GM18517 (cell line): ENCODE data around the gene CCDC85B.

Source experiments
- ATAC-seq: cut with Tn5 transposase; IDR thresholded peaks from one replicate; pipeline ENCODE4 v1.9.1; 2021; ENCODE audit warnings: mild to moderate bottlenecking, moderate library complexity; ENCODE audit not compliant: unreplicated experiment

CCDC85B gene

GRCh38 chr11:65903715-65904114 is 13.2 kb downstream of the CCDC85B start:
- ATAC-seq = no peak

GRCh38 chr11:65906602-65907001 is 16.1 kb downstream of the CCDC85B start:
- ATAC-seq = no peak

- no peak for ATAC-seq
These were observed 17.4 kb downstream of the CCDC85B start for GRCh38 chr11:65907878-65908277.

GRCh38 chr11:65911682-65912568 is 21.5 kb downstream of the CCDC85B start:
- no peak for ATAC-seq

- ATAC-seq = no peak
These were observed 22.4 kb downstream of the CCDC85B start for GRCh38 chr11:65912845-65913244.

GRCh38 chr11:65915101-65915820 is 24.8 kb downstream of the CCDC85B start:
- ATAC-seq = no peak

- ATAC-seq = no peak
These were observed 25.4 kb downstream of the CCDC85B start for GRCh38 chr11:65915821-65916251.

GRCh38 chr11:65916391-65916790 is 25.9 kb downstream of the CCDC85B start:
- ATAC-seq = no peak

- ATAC-seq = no peak
These were observed 26.6 kb downstream of the CCDC85B start for GRCh38 chr11:65917077-65917433.

GRCh38 chr11:65917434-65918210 is 27.1 kb downstream of the CCDC85B start:
- no peak for ATAC-seq

GRCh38 chr11:65918211-65919140 is 28.0 kb downstream of the CCDC85B start, which contains the start of gene C11orf68:
Gene C11orf68, minus strand, starts transcription at chr11:65919062. Its CDS starts 31 bp downstream, at chr11:65919031.
- peak; percentile 33 for ATAC-seq

GRCh38 chr11:65919141-65919572 is 28.7 kb downstream of the CCDC85B start, which contains the start of gene DRAP1:
Gene DRAP1, plus strand, starts transcription at chr11:65919426. Its CDS starts 76 bp downstream, at chr11:65919502.
- ATAC-seq = peak; percentile 81

- ATAC-seq = peak; percentile 52
These were observed 29.3 kb downstream of the CCDC85B start for GRCh38 chr11:65919573-65920371.

GRCh38 chr11:65920372-65920802 is 29.9 kb downstream of the CCDC85B start:
- ATAC-seq = no peak

GRCh38 chr11:65921033-65921555 is 30.6 kb downstream of the CCDC85B start:
- ATAC-seq = no peak

- no peak for ATAC-seq
These were observed 31.4 kb downstream of the CCDC85B start for GRCh38 chr11:65921876-65922275.

GRCh38 chr11:65922565-65922964 is 32.1 kb downstream of the CCDC85B start:
- ATAC-seq = no peak

GRCh38 chr11:65925397-65925796 is 34.9 kb downstream of the CCDC85B start:
- ATAC-seq = no peak

GRCh38 chr11:65927904-65928397 is 37.5 kb downstream of the CCDC85B start:
- peak; percentile 67 for ATAC-seq
